Spinal cord (tissue), 10 donors: ENCODE results near the gene ACLY. TPM values are rescaled to one million over a fixed set of nuclear protein-coding genes. Genes with fewer than 3 reads are reported as not detected.
"Not testable (repeated sequence)": the region's sequence is repeated elsewhere in the genome, so short reads cannot be mapped to it uniquely, and the experiment has no call there.

Experiments
- DNase-seq, 6 donors: peaks; one replicate each; pipeline versions ENCODE4 v3.0.0 to v3.0.0-alpha.2; 2013 to 2015; ENCODE audit warnings: low spot score in 6 of 6, low read depth in 4 of 6
- H3K27ac ChIP-seq: one replicate; pipeline ENCODE4 v1.5.1; 2013; ENCODE audit warnings: low read depth, low read length, control low read depth
- H3K27me3 ChIP-seq: one replicate; pipeline ENCODE4 v1.6.1; 2013; ENCODE audit warnings: low read length; ENCODE audit not compliant: control insufficient read depth, insufficient read depth
- H3K36me3 ChIP-seq: one replicate; pipeline ENCODE4 v1.6.1; 2013; ENCODE audit warnings: low read length; ENCODE audit not compliant: control insufficient read depth, insufficient read depth
- H3K4me1 ChIP-seq: one replicate; pipeline ENCODE4 v1.6.1; 2013; ENCODE audit warnings: low read length; ENCODE audit not compliant: control insufficient read depth, insufficient read depth
- H3K4me3 ChIP-seq: one replicate; pipeline ENCODE4 v1.5.1; 2013; ENCODE audit warnings: low read depth, low read length, control low read depth
- H3K9me3 ChIP-seq: one replicate; pipeline ENCODE4 v1.6.1; 2013; ENCODE audit warnings: low read length; ENCODE audit not compliant: control insufficient read depth, insufficient read depth
- WGBS: methylation state at CpG from one replicate; pipeline ENCODE4 v1.1.5; 2013; ENCODE audit warnings: missing lambda C conversion rate; ENCODE audit not compliant: insufficient coverage; 5-methylcytosine and 5-hydroxymethylcytosine counted together
- polyA plus RNA-seq, 2 donors: library from polyadenylated mRNA; unstranded; fragments of 120-200 nt; gene quantifications; one replicate each; pipeline ENCODE4 v1.2.1, GENCODE V29; 2013; ENCODE audit not compliant: insufficient read length in 2 of 2
- total RNA-seq, 2 donors: library from RNA; depleted of rRNA in 1 of 2; stranded (reverse); fragments of 120-200 nt in 1 of 2; fragments of >200 nt in 1 of 2; gene quantifications; one replicate each; pipeline versions ENCODE4 v1.2.3 to v1.2.4, GENCODE V29; 2013 to 2014
- donor health status: healthy.

The ACLY gene
- total and polyA plus RNA-seq, 4 donors, result 96.3 to 186 (median 163) TPM

DNA sequence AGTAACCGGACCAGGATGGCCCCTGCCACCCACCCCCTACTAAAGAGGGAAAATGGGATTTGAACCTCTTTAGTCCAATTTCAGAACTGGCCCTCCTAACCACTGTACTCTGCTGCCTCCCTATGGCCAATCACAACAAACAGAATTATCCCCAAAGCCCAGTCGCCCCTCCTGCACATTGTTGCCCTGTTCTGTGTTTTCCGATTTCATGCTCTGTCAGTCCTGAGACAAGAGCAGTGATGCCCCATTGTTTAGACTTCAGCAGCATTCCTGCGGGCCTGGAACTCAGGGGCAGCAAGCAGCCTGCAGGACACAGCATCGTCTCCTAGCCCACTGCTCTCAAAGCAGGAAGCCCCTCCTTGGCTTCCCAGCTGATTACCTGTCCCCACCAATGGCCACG is 33.0 kb downstream of the ACLY start:
- Histone ChIP-seq H3K36me3 (peaks cover 89% of the 10 kb centered on the region), H3K27ac (no peak overlapping the region), H3K4me3 (no peak overlapping the region), H3K4me1 (no peaks in the 10 kb centered on the region), H3K27me3 (no peaks in the 10 kb centered on the region), H3K9me3 (no peaks in the 10 kb centered on the region)
- DNase-seq, result no peak
- WGBS, result 42% methylated on average over 5 of the region's 6 CpGs

GRCh38 chr17:41882756-41883155 is 36.0 kb downstream of the ACLY start:
- Histone ChIP-seq H3K27me3 (no peaks in the 10 kb centered on the region), H3K27ac (no peak overlapping the region), H3K4me3 (no peak overlapping the region), H3K9me3 (no peaks in the 10 kb centered on the region), H3K36me3 (peaks cover 90% of the 10 kb centered on the region), H3K4me1 (no peaks in the 10 kb centered on the region)
- DNase-seq, result no peak
- 94% methylated on average over 6 of the region's 6 CpGs for WGBS

DNA sequence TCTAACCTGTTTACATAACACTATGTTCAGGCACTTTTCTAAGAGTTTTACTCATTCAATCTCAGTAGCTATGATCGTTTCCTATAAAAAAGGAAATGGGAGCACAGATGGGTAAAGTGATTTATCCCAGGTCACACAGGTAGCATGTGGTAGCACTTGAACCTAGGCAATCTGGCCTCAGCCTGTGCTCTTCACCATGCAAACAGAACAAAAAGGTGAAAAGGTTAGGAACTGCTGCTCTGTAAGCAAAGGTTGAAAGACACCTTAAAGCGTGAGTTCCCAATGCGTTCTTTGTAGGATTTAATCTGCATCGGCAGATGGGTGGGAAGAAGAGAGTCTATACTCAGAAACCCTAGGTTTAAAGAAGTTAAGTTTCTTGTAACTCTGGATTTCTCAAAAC is 38.6 kb downstream of the ACLY start:
- Histone ChIP-seq H3K4me1 (no peaks in the 10 kb centered on the region), H3K27ac (no peak overlapping the region), H3K27me3 (no peaks in the 10 kb centered on the region), H3K4me3 (no peak overlapping the region), H3K36me3 (peaks cover 75% of the 10 kb centered on the region), H3K9me3 (no peaks in the 10 kb centered on the region)
- WGBS, result 92% methylated on average over 2 of the region's 4 CpGs
- DNase-seq, result no peak

DNA sequence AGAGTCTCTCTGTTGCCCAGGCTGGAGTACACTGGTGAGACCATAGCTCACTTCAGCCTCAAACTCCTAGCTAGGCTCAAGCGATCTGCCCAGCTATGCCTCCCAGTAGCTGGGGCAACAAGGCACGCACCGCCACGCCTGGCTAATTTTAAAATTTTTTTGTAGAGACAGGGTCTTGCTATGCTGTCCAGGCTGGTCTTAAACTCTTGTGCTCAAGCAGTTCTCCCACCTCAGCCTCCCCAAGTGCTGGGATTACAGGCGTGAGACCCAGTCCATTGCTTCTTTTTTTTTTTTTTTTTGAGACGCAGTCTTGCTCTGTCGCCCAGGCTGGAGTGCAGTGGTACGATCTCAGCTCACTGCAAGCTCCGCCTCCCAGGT is 44.5 kb downstream of the ACLY start:
- not testable (repeated sequence) for H3K9me3 ChIP-seq, H3K4me1 ChIP-seq, DNase-seq, H3K4me3 ChIP-seq, H3K27ac ChIP-seq, H3K27me3 ChIP-seq
- 97% methylated on average over 5 of the region's 9 CpGs for WGBS
- peaks cover 79% of the 10 kb centered on the region for H3K36me3 ChIP-seq

DNA sequence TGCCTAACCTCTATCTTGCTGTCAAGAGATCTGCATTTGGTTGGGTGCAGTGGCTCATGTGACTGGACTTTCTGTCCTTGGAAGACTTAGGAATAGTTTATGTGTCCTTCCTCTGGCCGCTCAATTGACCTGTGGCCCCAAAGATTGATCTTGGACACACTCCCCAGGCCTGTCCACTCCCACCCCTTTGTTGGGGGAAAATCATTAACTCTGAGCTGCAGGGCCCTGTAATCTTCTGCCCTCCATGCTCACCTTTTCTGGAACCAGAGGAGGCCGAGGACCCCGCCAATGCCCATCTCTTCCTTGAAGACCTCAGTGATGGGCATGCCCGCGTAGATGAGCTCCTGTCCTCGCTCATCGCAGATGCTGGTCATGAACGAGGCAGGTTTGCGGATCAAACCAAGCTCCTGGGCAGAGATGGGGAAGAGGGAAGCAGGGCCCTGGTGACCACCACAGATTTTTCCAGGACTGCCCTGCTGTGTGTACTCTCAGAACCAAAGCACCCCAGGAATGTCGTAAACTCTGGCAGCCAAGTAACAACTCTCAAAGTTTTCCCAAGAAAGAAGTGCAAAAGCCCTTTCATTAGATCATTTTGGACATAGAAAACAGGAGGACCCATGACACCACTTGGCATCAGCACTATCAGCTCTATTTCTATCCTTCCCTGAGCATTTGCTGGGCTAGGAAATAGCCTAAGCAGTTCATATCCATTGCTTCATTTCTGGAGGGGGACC is 45.0 kb downstream of the ACLY start:
- DNase-seq, result no peak
- Histone ChIP-seq H3K4me1 (no peaks in the 10 kb centered on the region), H3K4me3 (no peak overlapping the region), H3K27ac (no peak overlapping the region), H3K9me3 (no peaks in the 10 kb centered on the region), H3K36me3 (peaks cover 73% of the 10 kb centered on the region), H3K27me3 (no peaks in the 10 kb centered on the region)
- 98% methylated on average over 7 of the region's 10 CpGs for WGBS

GRCh38 chr17:41871789-41872188 is 47.0 kb downstream of the ACLY start:
- Histone ChIP-seq H3K4me1 (no peaks in the 10 kb centered on the region), H3K9me3 (no peaks in the 10 kb centered on the region), H3K27me3 (no peaks in the 10 kb centered on the region), H3K27ac (no peak overlapping the region), H3K4me3 (no peak overlapping the region), H3K36me3 (peaks cover 65% of the 10 kb centered on the region)
- WGBS, result 100% methylated on average over 10 of the region's 10 CpGs
- DNase-seq, result no peak

GRCh38 chr17:41870627-41871026 is 48.1 kb downstream of the ACLY start:
- H3K27ac ChIP-seq, result no peak overlapping the region
- H3K27me3 ChIP-seq, result no peaks in the 10 kb centered on the region
- no peaks in the 10 kb centered on the region for H3K9me3 ChIP-seq
- no peak overlapping the region for H3K4me3 ChIP-seq
- WGBS, result 94% methylated on average over 7 of the region's 7 CpGs
- DNase-seq, result no peak
- no peaks in the 10 kb centered on the region for H3K4me1 ChIP-seq
- peaks cover 68% of the 10 kb centered on the region for H3K36me3 ChIP-seq

GRCh38 chr17:41870097-41870496 is 48.7 kb downstream of the ACLY start:
- H3K27ac ChIP-seq, result no peak overlapping the region

GRCh38 chr17:41869426-41869825 is 49.3 kb downstream of the ACLY start:
- Histone ChIP-seq H3K9me3 (no peaks in the 10 kb centered on the region), H3K4me3 (no peak overlapping the region), H3K4me1 (no peaks in the 10 kb centered on the region), H3K27me3 (no peaks in the 10 kb centered on the region), H3K36me3 (peaks cover 59% of the 10 kb centered on the region), H3K27ac (no peak overlapping the region)
- 98% methylated on average over 6 of the region's 9 CpGs for WGBS
- DNase-seq, result no peak

More at GRCh38 chr17:41870097-41870496, 48.7 kb downstream of the ACLY start:
- 100% methylated on average over 1 of the region's 2 CpGs for WGBS
- no peaks in the 10 kb centered on the region for H3K27me3 ChIP-seq
- no peak overlapping the region for H3K4me3 ChIP-seq
- no peaks in the 10 kb centered on the region for H3K9me3 ChIP-seq
- H3K4me1 ChIP-seq, result no peaks in the 10 kb centered on the region
- H3K36me3 ChIP-seq, result peaks cover 65% of the 10 kb centered on the region
- DNase-seq, result no peak

GRCh38 chr17:41868568-41868967 is 50.2 kb downstream of the ACLY start:
- H3K27ac ChIP-seq, result no peak overlapping the region
- DNase-seq, result peak in 1 of 6 donors; percentile 7
- no peaks in the 10 kb centered on the region for H3K27me3 ChIP-seq
- H3K4me3 ChIP-seq, result no peak overlapping the region
- H3K4me1 ChIP-seq, result peaks cover under 1% of the 10 kb centered on the region
- 83% methylated on average over 1 of the region's 3 CpGs for WGBS
- no peaks in the 10 kb centered on the region for H3K9me3 ChIP-seq
- H3K36me3 ChIP-seq, result peaks cover 51% of the 10 kb centered on the region
